GM12878 (cell line): ENCODE measurements around the gene NODAL. TPM values are rescaled to one million over a fixed set of nuclear protein-coding genes. Genes with fewer than 3 reads are reported as not detected.

Experiments used
- ATAC-seq: fragments of 200-7000 bp; cut with Tn5 transposase; 3 replicates; pipeline ENCODE4 v1.9.1; 2020; ENCODE audit warnings: mild to moderate bottlenecking, moderate library complexity
- BruUV-seq: library from RNA; stranded (reverse); fragments of 400-500 nt; replicated peaks from 2 replicates; lab custom pipeline; 2021; lab: Mats Ljungman, UMichigan
- CTCF ChIA-PET: fragments of 300-600 bp; sonication (Branson Sonifier 250); formaldehyde crosslinking; extraction: SDS; loops from one replicate; lab custom pipeline; 2021; ENCODE audit warnings: inconsistent platforms; lab: Yijun Ruan, JAX
- POLR2A ChIA-PET: fragments of 350-600 bp; formaldehyde crosslinking; extraction: SDS; loops from one replicate; lab custom pipeline; 2021; ENCODE audit warnings: inconsistent platforms; lab: Charles Lee
- RAD21 ChIA-PET: fragments of 300-600 bp; sonication (Branson Sonifier 250); formaldehyde crosslinking; loops from one replicate; lab custom pipeline; 2023; ENCODE audit warnings: antibody characterized with exemption; ENCODE audit not compliant: unreplicated experiment; lab: Charles Lee
- SMC1A ChIA-PET: fragments of 300-600 bp; sonication (Branson Sonifier 250); formaldehyde crosslinking; loops from one replicate; lab custom pipeline; 2023; ENCODE audit not compliant: unreplicated experiment, uncharacterized antibody; lab: Charles Lee
- DNase-seq: peaks from one replicate; pipeline ENCODE4 v3.0.0-alpha.2; 2011; ENCODE audit warnings: low read depth, low spot score
- FAIRE-seq: peaks from 3 replicates; lab custom pipeline; 2011; peaks lifted over from hg19 to GRCh38; lab: Jason Lieb, UNC
- H2AFZ ChIP-seq: 2 replicates; pipeline ENCODE4 v1.6.0; 2011; ENCODE audit warnings: low read depth, low read length, control low read depth; ENCODE audit not compliant: control insufficient read depth
- H3K27ac ChIP-seq: 2 replicates; pipeline ENCODE4 v1.5.1; 2011; ENCODE audit warnings: control low read depth; ENCODE audit not compliant: control insufficient read depth, insufficient read depth
- H3K27me3 ChIP-seq, 2 experiments: replicated peaks in 1 of 2; 2 replicates each; pipeline versions ENCODE4 v1.6.0 to v1.6.1; 2011; ENCODE audit warnings: low read length in 1 of 2; ENCODE audit not compliant: control insufficient read depth in 2 of 2, insufficient read depth in 2 of 2
- H3K36me3 ChIP-seq, 2 experiments: 2 replicates each; pipeline ENCODE4 v1.5.1; 2011; ENCODE audit warnings: low read length in 1 of 2; ENCODE audit not compliant: control insufficient read depth in 2 of 2, insufficient read depth in 2 of 2
- H3K4me1 ChIP-seq: 2 replicates; pipeline ENCODE4 v1.6.1; 2011; ENCODE audit warnings: mild to moderate bottlenecking, low read length, moderate library complexity, mixed read lengths; ENCODE audit not compliant: control insufficient read depth, insufficient read depth
- H3K4me2 ChIP-seq: 2 replicates; pipeline ENCODE4 v1.6.0; 2011; ENCODE audit warnings: control low read depth; ENCODE audit not compliant: control insufficient read depth, insufficient read depth
- H3K4me3 ChIP-seq: fragments of 200-600 bp; sonication (generic); 2 replicates; pipeline ENCODE4 v1.5.1; 2016
- H3K79me2 ChIP-seq: 2 replicates; pipeline ENCODE4 v1.6.0; 2011; ENCODE audit warnings: low read length; ENCODE audit not compliant: control insufficient read depth, insufficient read depth
- H3K9ac ChIP-seq: 2 replicates; pipeline ENCODE4 v1.8.0; 2011; ENCODE audit warnings: low read length, control low read depth, mixed read lengths; ENCODE audit not compliant: control insufficient read depth, insufficient read depth
- H3K9me3 ChIP-seq: replicated peaks from 3 replicates; pipeline ENCODE4 v1.5.1; 2011; ENCODE audit warnings: mild to moderate bottlenecking, low read length; ENCODE audit not compliant: control insufficient read depth, insufficient read depth
- H4K20me1 ChIP-seq: 2 replicates; pipeline ENCODE4 v1.6.0; 2011; ENCODE audit not compliant: control insufficient read depth, insufficient read depth
- HDAC6 ChIP-seq: fragments of 200-600 bp; sonication (generic); IDR thresholded peaks from one replicate; pipeline ENCODE4 v1.8.0; 2017; ENCODE audit warnings: antibody characterized with exemption; ENCODE audit not compliant: unreplicated experiment
- WGBS: methylation state at CpG from one replicate; pipeline ENCODE4 v1.1.6; 2016; ENCODE audit warnings: low lambda C conversion rate; ENCODE audit not compliant: insufficient replicate concordance, insufficient coverage; ENCODE audit errors: missing lambda C conversion rate; 5-methylcytosine and 5-hydroxymethylcytosine counted together
- in situ Hi-C: fragments of 300-500 bp; cut with MboI; formaldehyde crosslinking; loops from 9 replicates; pipeline ENCODE4 v1.14.3; 2018; ENCODE audit warnings: mixed read lengths
- intact Hi-C: fragments of 100-400 bp; cut with micrococcal nuclease; formaldehyde crosslinking; loops from one replicate; pipeline ENCODE4 v1.14.2; 2022; ENCODE audit not compliant: unreplicated experiment
- polyA plus RNA-seq, 11 experiments: library from polyadenylated mRNA; depleted of rRNA in 4 of 11; unstranded in 6 of 11; stranded (reverse) in 5 of 11; fragments of >200 nt; fragmentation: Nextera tagmentation in 4 of 11; fragmentation: Illumina TruSeq in 1 of 11; extraction: Ambion mirVana in 4 of 11; extraction: Trizol in 1 of 11; gene quantifications; 1 replicate in 1 of 11; 2 replicates in 10 of 11; pipeline versions ENCODE4 v1.2.1 to v1.2.3, GENCODE V29; 2011 to 2016; ENCODE audit warnings: inconsistent platforms in 2 of 11, missing spikeins in 2 of 11, low read depth in 1 of 11
- total RNA-seq, 4 experiments: library from RNA; depleted of rRNA in 3 of 4; stranded (reverse); fragments of >200 nt in 3 of 4; fragmentation: Illumina TruSeq in 1 of 4; extraction: Trizol in 1 of 4; gene quantifications; 2 replicates each; pipeline versions ENCODE4 v1.2.1 to v1.2.3, GENCODE V29; 2013 to 2021
- TF ChIP-seq, protein P1 (sequence below): fragments of 450-650 bp; IDR thresholded peaks from 2 replicates; pipeline ENCODE4 v1.6.1; 2017; ENCODE audit warnings: mild to moderate bottlenecking, low read depth, inconsistent platforms; ENCODE audit not compliant: poor library complexity, severe bottlenecking
- TF ChIP-seq, protein P2 (sequence below), 3 experiments: IDR thresholded peaks in 2 of 3; conservative IDR thresholded peaks in 1 of 3; 2 replicates each; pipeline ENCODE4 v1.5.1; 2011; ENCODE audit warnings: low read depth in 3 of 3, low read length in 3 of 3, mild to moderate bottlenecking in 3 of 3, control low read depth in 2 of 3, moderate library complexity in 2 of 3, inconsistent platforms in 1 of 3, mixed read lengths in 1 of 3; ENCODE audit not compliant: control insufficient read depth in 2 of 3, insufficient read depth in 1 of 3; ENCODE audit errors: extremely low read depth in 1 of 3

The NODAL gene
- total and polyA plus RNA-seq, 10 of the 15 experiments (the other 5 are each of a cell fraction or from before 2014, with no cell fraction given) = not detected

DNA sequence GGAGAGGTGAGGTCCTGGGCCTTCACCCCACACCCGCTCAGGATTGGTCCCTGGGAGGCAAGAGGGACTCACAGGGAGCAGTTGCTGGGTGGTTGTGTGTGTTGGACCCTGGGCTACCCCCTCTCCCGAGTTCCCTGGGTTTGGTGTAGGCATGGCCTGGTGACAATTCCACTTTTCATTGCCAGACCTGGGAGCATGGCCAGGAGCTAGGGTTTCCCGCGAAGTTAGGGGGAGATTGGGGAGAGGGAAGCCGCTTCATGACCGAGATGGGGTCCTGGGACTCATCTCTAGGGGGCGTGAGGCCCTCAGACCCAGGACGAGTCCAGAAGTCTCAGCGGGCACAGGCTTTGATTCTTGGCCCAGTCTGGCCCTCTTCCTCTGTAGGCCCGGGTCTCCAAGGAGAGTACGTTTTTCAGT lies 37.7 kb upstream of the NODAL start:
- no TSS peak for BruUV-seq
- Histone ChIP-seq H3K79me2 (peaks cover 25% of the 10 kb centered on the region), H3K9ac (peak overlapping the region; percentile 81), H3K9me3 (no peaks in the 10 kb centered on the region), H3K27me3 (no peaks in the 10 kb centered on the region), H4K20me1 (no peaks in the 10 kb centered on the region), H2AFZ (peak overlapping the region; percentile 51), H3K4me1 (peaks cover 50% of the 10 kb centered on the region), H3K4me3 (peak overlapping the region; percentile 78), H3K4me2 (peak overlapping the region; percentile 64), H3K27ac (peak overlapping the region; percentile 64), H3K36me3 (no peaks in the 10 kb centered on the region; a peak in 2 of 4 replicates)
- CTCF ChIA-PET = interaction anchor here (0.9 to 1.6 kb wide), 4 partner anchors 10 to 75 kb away, joined by 3 read pairs; no protein-coding TSS in a partner anchor
- 5% methylated on average over 11 of the region's 11 CpGs for WGBS
- in situ Hi-C loops = no loop called here
- POLR2A ChIA-PET = interaction anchor here (3.0 to 7.7 kb wide), 2 partner anchors 11 to 15 kb away, joined by 13 to 38 read pairs; no protein-coding TSS in a partner anchor
- peak; percentile 25 for TF ChIP-seq HDAC6
- TF ChIP-seq, protein P1, sequence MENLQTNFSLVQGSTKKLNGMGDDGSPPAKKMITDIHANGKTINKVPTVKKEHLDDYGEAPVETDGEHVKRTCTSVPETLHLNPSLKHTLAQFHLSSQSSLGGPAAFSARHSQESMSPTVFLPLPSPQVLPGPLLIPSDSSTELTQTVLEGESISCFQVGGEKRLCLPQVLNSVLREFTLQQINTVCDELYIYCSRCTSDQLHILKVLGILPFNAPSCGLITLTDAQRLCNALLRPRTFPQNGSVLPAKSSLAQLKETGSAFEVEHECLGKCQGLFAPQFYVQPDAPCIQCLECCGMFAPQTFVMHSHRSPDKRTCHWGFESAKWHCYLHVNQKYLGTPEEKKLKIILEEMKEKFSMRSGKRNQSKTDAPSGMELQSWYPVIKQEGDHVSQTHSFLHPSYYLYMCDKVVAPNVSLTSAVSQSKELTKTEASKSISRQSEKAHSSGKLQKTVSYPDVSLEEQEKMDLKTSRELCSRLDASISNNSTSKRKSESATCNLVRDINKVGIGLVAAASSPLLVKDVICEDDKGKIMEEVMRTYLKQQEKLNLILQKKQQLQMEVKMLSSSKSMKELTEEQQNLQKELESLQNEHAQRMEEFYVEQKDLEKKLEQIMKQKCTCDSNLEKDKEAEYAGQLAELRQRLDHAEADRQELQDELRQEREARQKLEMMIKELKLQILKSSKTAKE = no peak
- TF ChIP-seq, protein P2, sequence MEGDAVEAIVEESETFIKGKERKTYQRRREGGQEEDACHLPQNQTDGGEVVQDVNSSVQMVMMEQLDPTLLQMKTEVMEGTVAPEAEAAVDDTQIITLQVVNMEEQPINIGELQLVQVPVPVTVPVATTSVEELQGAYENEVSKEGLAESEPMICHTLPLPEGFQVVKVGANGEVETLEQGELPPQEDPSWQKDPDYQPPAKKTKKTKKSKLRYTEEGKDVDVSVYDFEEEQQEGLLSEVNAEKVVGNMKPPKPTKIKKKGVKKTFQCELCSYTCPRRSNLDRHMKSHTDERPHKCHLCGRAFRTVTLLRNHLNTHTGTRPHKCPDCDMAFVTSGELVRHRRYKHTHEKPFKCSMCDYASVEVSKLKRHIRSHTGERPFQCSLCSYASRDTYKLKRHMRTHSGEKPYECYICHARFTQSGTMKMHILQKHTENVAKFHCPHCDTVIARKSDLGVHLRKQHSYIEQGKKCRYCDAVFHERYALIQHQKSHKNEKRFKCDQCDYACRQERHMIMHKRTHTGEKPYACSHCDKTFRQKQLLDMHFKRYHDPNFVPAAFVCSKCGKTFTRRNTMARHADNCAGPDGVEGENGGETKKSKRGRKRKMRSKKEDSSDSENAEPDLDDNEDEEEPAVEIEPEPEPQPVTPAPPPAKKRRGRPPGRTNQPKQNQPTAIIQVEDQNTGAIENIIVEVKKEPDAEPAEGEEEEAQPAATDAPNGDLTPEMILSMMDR (IDR thresholded peaks at IDR 0.05 in 2 of 3, conservative IDR thresholded peaks at IDR 0.05 in 1 of 3; ENCODE audit: control insufficient read depth in 2 of 3, extremely low read depth in 1 of 3, insufficient read depth in 1 of 3, low read depth in 3 of 3, low read length in 3 of 3) = peak in 1 of 3 experiments; percentile 14; a peak in 1 of 6 replicates
- RAD21 ChIA-PET = interaction anchor here (1.3 to 2.8 kb wide), 4 partner anchors 11 to 35 kb away, joined by 3 to 27 read pairs (median 11); no protein-coding TSS in a partner anchor
- intact Hi-C loops = loop anchor here (2.0 kb wide), 1 partner anchor 16 kb away; no protein-coding TSS in a partner anchor
- FAIRE-seq (no peak), ATAC-seq (peak; percentile 3), DNase-seq (no peak)
- SMC1A ChIA-PET = interaction anchor here (0.7 to 3.1 kb wide), 3 partner anchors 15 to 21 kb away, joined by 3 to 21 read pairs (median 8); no protein-coding TSS in a partner anchor
